ENCODE results near the gene KCNJ12.
"Not testable (repeated sequence)": the region's sequence is repeated elsewhere in the genome, so short reads cannot be mapped to it uniquely, and the experiment has no call there.

The KCNJ12 gene

DNA sequence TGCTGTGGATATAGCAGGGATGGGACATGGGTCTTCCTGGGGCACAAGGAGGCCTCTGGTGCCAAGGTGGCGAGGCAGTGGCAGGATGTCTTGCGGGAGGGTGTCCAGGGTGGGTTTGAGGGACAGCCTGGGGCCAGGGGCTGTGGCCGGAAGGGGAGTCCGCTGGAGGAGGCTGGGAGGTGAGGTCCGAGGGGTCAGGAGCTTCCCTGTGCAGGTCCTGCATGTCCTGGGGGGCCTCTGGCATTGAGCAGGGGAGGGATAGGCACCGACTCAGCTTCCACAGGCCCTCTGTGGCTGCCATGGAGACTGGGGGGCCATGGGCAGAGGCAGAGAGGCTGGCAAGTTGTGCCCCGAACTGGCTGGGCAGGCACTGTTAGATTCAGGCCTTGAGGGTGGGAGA is 38.5 kb downstream of the KCNJ12 start:
- H3K27ac ChIP-seq, H3K4me3 ChIP-seq: not testable (repeated sequence)

DNA sequence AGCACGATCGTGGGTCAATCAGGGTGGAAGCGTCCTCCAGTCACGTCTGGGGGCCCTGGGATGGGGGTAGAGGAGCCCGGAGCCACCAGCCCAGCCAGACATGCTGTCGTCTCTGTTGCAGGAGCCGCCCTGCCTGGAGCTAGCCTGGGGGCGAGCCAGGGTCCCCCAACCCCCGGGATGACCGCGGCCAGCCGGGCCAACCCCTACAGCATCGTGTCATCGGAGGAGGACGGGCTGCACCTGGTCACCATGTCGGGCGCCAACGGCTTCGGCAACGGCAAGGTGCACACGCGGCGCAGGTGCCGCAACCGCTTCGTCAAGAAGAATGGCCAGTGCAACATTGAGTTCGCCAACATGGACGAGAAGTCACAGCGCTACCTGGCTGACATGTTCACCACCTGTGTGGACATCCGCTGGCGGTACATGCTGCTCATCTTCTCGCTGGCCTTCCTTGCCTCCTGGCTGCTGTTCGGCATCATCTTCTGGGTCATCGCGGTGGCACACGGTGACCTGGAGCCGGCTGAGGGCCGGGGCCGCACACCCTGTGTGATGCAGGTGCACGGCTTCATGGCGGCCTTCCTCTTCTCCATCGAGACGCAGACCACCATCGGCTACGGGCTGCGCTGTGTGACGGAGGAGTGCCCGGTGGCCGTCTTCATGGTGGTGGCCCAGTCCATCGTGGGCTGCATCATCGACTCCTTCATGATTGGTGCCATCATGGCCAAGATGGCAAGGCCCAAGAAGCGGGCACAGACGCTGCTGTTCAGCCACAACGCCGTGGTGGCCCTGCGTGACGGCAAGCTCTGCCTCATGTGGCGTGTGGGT is 39.2 kb downstream of the KCNJ12 start:
- H3K27ac ChIP-seq, H3K4me3 ChIP-seq: not testable (repeated sequence)

DNA sequence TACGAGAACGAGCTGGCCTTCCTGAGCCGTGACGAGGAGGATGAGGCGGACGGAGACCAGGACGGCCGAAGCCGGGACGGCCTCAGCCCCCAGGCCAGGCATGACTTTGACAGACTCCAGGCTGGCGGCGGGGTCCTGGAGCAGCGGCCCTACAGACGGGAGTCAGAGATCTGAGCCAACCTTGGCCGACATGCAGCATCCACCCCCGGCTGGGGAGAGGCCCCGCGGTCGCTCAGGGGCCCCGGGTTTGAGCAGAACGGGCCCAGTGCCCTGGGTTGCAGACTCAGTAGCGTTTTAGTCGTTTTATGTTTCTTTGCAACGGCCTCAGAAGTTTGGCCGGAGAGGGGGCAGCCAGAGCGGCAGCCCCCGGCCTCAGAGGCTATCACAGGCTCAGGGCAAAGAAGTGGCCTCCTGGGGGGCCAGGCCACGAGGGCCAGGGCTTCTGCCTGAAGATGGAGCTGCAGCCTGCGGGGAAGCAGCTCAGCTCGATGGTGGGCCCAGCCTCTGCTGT is 40.4 kb downstream of the KCNJ12 start:
- H3K27ac ChIP-seq, H3K4me3 ChIP-seq: not testable (repeated sequence)

DNA sequence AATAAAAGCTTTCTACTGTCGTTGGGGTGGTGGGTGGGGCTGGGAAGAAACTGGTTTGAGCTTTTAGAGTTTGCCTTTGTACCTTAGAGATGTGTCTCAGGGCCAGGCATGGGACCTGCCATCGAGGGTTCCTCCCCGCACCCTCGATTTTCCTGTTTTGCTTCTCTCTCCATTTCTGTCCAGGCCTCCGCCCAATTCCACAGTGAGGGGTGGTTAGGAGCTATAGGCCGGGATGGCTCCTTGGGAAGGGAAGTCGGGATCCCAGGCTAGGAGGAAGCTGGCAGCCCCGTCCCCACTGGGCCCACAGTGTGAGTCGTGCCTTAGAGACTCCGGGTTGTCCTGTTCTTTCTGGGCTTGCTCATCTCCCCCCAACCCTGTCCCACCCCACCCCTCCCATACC is 41.2 kb downstream of the KCNJ12 start:
- H3K27ac ChIP-seq, H3K4me3 ChIP-seq: not testable (repeated sequence)

DNA sequence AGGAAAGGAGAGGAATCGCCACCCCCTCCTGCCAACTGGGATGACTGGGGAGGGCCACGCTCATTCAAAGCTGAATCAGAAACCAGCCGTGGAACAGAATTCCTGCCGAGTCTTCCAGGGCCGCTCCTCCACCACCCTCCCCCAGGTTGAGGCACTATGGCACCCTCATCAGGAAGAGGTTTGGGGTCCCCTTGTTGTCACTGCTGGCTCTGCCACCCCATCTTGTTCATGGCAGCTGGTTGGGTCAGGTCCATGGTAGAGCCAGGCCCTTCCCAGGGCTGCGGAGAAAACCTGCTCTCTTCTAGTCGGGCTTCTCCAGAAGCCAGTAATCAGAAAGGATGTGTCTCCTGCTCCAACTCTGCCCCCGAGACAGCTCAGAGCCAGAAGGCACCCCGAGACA is 41.8 kb downstream of the KCNJ12 start:
- no peak overlapping the region for H3K27ac ChIP-seq
- H3K4me3 ChIP-seq: no peak overlapping the region

DNA sequence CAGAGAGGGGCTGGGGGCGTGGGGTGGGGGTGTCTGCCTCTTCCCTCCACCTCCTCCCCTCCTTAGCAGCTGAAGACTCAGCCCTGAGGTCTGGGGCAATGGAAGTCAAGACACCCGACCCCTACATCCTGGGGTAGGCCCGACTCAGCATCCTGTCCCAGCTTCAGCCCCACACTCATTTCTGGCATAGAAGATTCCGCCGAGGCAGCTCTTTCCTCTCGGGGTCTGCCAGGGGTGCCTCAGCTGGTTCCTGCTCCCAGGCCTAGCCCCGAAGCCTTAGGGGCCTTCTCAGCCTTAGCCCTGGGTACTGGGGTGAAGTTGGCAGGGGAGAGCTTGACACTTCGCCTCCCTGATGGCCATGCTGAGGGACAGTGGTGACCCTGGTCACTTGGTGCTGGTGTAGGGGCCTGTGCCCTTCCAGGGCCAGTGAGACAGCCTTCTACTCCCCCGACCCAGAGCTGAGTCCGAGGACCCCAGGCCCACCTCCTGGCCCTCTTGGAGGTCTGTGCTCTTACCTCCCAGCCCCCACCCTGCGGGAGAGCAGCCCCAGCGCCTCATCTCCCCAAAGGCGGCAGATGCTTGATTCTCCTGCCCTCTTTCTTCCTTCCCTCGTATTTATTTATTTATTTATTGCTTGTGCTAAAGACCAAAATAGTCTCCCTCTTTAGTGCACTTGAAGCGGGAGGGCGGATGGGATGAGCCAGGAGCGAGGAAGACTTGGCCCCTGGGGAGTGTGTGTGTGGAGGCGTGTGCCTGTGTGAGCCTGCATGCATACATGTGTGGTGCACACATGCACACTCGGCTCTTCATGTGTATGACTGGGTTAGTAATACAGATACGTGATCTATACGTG is 42.5 kb downstream of the KCNJ12 start:
- H3K4me3 ChIP-seq: no peak overlapping the region
- no peak overlapping the region for H3K27ac ChIP-seq

DNA sequence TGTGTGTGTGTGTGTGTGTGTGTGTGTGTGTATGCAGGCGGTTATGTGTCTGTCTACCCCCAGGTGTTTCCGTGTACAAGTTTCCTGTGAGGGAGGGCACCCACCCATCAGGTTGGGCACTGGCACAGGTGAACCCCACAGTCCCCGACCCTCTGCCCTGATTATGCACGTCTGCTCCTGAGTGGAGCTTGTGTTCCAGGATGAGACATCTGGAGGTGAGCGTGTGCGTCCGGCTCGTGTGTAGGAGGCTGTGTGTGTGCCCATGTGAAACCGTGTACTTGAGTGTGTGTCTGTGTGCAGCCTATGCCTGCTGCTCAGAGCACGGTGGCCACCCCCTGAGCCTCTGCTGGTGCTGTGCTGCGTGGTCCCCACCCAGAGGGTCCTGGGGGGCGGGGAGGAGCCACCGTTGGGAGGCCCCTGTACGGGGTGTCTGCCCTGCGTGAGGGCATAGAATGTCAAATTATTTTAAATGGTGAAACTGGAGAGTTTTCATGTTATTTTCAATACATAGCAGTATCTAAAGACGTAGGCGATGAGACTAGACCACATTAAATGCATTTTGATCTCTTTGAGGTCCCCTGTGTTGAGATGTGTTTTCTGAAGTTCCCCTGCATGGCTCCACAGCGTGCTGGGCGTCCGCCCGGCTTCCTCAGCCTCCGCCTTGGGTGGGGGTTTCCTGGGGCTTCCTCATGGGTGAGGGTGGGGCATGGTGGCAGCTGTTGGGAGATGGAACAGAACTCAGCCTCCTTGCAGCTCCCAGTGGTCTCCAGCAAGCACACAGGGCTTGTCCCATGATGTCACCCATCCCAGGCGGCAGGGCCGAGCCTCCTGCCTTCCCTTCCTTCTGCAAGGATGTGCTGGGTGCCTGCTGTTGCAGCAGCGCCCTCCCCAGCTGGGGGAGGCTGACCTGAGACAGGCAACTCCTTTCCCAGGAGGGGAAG is 43.4 kb downstream of the KCNJ12 start:
- H3K27ac ChIP-seq: no peak overlapping the region
- no peak overlapping the region for H3K4me3 ChIP-seq

DNA sequence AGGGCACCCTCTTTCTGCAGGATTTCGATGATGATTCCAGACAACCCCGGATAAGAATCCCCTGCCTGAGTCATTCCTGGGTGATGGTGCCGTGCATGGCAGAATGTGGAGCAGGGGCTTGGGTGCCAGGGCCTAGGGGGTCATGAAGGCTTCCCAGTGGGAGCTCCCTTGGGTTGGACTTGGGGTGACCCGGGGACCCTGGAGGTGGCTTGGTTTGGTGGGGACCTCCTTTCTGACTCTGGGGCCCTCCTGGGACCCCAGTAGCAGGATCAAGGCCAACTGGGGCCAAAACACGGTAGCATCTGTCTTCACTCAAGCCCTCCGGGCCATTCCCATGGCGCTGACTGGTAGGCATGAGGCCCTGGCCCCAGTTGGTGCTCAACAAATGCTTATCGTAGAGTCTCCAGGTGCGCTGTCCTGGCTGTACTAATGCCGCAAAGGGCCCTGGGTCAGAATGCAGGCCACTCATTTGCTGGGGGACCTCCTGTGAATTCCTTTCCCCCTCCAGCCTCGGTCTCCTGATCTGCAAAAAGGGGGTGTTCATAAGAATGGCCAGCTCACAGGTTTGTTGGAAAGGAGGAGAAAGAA is 44.4 kb downstream of the KCNJ12 start:
- not testable (repeated sequence) for H3K27ac ChIP-seq, H3K4me3 ChIP-seq

DNA sequence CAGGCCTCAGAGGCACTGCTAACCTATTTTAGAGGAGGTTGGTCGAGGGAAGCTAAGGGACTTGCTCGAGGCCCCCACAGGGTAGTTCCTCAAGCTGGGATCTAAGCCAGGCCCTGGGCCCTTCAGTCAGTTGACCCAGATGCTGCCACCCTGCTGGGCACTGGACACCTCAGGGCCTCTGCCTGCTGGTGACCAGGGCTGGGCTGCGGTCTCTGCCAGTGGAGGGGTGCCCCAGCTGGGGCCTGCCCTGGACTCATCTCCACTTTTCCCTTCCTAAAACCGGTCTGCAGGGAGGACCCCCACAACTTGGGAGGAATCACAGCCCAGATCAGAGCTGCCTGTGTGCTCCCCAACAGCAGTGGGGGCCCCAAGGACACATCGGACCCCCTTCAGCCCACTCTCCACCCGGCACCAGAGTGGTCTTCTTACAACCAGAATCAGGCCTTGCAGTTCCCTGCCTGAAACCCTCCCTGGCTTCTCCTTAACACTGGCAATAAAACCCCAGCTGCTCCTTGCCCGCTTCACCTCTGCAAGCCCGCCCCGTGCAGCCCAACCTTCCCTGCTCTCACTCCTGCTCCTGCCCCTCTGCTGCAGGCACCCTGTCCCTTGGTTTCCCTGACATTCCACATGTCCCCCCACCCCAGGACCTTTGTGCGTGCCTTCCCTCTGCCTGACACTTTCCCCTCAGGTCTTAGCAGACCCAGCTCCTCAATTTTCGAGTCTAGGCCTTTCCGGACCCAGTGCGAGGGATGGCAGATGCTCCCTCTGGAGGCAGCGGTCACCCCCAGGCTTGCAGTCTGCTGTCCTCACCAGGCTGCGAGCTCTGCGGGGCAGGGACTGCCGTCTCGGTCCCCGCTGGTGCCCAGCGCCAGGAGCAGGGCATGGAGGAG is 45.5 kb downstream of the KCNJ12 start:
- H3K27ac ChIP-seq, H3K4me3 ChIP-seq: not testable (repeated sequence)

DNA sequence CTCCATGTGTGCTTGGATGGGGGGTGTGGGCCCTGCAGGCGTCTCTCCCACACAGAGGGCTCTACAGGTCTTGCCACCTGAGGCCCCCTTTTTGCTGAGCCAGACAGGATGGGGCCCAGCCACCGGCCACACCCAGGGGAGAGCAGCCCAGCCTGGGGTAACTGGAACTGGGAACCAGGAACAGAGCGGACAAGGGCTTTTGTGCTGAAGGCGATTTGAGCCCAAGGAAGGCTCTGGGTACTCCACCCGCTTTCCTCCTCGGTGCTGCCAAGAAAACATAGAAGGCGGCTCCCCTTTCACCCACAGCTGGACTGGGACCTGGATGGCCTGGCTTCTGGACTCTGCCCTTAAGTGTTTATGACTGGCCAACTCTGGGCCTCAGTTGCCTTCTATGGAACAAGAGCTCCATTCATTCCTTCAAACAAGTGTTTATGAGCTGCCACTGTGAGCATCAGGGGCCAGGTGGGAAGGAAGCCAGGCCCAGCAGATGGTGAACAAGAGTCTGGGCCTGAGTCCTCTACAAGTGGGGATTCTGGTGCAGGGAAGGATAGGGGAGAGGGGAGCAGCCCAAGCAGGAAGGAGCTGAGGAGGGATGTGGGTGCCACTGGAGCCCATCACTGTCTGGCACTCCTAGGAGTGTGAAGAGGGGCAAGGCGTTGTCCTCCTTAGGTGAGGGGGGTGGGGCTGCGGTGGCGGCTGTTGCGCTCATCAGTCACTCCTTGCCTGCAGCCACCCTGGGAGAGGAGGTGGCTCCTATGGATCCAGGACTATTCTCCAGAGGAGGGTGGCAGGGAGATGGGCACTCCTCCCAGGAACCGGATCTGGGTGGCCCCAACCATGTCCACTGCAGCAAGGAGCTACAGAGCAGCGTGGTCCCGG is 46.4 kb downstream of the KCNJ12 start:
- not testable (repeated sequence) for H3K27ac ChIP-seq, H3K4me3 ChIP-seq

DNA sequence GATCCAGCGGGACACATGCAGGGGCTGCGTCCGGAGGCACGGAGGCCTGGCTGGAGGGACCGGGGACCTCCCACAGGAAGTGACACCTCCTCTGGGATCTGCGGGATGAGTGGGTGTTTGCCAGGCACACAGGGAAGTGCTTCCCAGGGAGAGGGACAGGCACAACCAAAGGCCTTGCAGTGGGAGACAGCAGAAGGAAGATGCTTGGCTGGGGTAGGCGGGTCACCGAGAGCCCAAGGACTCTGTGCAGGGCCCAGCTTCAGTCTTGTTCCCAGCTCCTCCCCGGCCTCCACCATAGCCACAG is 47.0 kb downstream of the KCNJ12 start:
- H3K4me3 ChIP-seq: not testable (repeated sequence)

DNA sequence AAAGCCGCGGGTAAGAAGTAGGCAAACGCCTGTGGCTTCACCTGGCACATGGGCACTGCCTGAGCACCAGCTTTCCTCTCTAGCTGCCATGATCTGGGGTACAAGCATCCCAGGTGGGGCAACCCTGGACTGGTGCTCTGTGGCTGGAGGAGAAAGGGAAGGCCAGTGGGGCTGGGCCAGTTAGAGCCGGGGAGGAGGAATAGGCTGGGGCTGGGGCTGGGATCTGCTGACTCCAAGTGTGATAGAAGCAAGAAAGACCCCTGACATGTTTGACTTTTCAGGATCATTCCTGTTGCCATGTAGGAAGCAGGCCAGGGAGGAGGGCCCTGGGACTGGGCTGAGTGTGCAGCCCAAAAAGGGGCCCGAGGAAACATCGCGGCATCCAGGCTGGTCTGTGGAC is 48.5 kb downstream of the KCNJ12 start:
- not testable (repeated sequence) for H3K4me3 ChIP-seq, H3K27ac ChIP-seq

More for the DNA sequence above, 47.0 kb downstream of the KCNJ12 start:
- not testable (repeated sequence) for H3K27ac ChIP-seq

DNA sequence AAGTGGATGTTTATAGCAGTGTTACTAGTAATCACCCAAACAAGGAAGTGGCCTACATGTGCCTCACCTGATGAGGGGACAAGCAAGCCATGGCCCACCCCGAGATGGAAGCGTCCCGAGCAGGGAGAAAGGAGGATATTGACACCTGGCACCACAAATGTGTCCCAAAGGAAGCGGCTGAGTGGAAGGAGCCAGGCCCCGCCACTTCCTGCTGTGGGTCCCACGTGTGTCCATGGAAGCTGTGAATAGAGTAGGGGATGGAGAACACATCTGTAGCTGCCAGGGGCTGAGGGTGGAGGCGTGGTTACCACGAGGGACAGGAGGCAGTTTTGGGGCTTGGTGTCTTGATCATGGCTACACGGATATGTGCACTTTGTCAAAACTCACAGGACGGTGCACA is 49.2 kb downstream of the KCNJ12 start:
- Histone ChIP-seq H3K27ac (no peak overlapping the region), H3K4me3 (no peak overlapping the region)

DNA sequence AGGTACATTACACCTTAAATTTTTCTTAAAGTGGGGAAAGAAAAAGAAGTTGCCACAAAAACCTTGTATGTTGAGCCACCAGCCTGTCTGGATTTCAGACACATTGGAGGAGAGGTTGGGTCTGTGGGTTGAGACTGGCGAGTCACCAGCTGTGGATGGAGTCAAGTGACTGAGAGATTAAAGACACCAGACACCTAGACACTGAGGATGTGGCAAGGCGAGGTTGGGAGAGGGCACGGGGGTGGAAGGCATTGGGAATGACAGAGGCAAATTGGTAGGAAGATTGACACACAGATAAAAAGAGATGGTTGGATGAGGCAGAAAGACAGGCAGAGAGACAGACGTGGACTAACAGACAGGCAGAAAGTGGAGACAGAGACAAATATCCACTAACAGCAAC is 49.6 kb downstream of the KCNJ12 start:
- Histone ChIP-seq H3K4me3 (no peak overlapping the region), H3K27ac (no peak overlapping the region)

DNA sequence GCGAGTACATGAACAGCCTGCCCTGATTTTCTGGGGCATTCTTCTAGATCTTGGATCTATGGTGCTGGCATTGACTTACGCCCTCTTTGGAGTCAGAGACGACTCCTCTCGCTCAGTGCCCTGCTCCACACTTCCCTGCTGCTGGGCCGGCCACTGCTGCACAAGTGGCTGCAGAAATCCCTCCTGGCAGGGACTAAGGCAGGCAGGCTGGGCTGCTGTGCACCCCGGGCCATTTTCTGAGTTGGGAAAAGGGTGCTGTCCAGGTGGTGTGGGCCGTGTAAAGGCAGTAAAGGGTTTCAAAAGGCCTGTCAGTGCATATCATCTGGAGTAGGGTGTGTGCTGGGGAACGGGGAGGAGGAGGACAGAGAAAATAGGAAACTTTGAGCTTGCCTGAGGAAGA is 50.1 kb downstream of the KCNJ12 start:
- not testable (repeated sequence) for H3K27ac ChIP-seq, H3K4me3 ChIP-seq

DNA sequence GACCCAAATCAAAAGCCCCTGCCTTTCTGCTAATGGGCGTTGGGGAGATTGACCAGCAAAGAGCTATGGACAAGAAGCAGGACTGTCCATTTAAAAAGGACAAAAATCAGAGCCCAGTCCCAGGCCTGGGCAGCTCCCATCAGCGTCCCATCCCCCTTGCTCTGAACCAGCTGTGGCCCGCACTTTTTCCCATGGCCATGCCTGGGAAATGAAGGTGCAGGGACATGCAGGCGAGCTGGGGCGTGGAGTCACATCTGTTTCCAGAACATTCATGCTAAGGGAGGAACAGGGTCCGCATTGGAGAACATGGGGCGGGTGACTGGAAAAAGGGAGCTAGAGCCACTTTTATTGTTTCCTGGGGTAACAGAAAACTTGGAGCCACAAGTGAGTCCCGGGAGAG is 50.7 kb downstream of the KCNJ12 start:
- H3K4me3 ChIP-seq, H3K27ac ChIP-seq: not testable (repeated sequence)

DNA sequence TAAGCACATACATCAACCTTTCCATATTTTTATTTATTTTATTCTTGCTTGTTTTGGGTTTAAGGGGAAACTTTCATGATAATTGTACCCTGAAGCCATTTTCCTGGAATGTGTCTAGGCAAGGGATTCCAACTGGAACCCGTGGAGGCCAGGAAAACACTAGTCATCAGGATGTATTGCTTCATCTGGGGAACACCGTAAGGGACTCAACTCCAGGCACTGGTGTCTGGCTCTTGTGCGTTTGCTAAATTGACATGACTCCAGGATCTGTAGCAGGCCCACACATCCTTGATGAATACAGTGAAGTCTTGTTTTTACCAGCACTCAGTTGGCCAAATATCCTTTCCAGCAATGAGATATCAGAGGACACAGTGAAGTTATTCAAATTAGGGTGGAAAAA is 51.6 kb downstream of the KCNJ12 start:
- H3K4me3 ChIP-seq, H3K27ac ChIP-seq: not testable (repeated sequence)

All from skin epidermis (tissue), 12 donors.